Ectodermal cell (in vitro differentiated cells): Measurements from ENCODE around the gene TRPV2.

Experiments
- H3K27ac ChIP-seq: 2 replicates; pipeline ENCODE4 v1.7.0; 2013; ENCODE audit warnings: mild to moderate bottlenecking, low read depth, low read length; ENCODE audit not compliant: insufficient read depth, poor library complexity, severe bottlenecking
- H3K27me3 ChIP-seq: 2 replicates; pipeline ENCODE4 v1.7.0; 2013; ENCODE audit warnings: mild to moderate bottlenecking, low read length; ENCODE audit not compliant: insufficient read depth, control insufficient read depth, poor library complexity, severe bottlenecking
- H3K36me3 ChIP-seq: one replicate; pipeline ENCODE4 v1.7.0; 2013; ENCODE audit warnings: low read length; ENCODE audit not compliant: control insufficient read depth, insufficient read depth
- H3K4me1 ChIP-seq: one replicate; pipeline ENCODE4 v1.7.0; 2013; ENCODE audit warnings: low read length; ENCODE audit not compliant: control insufficient read depth, insufficient read depth
- H3K4me3 ChIP-seq: 2 replicates; pipeline ENCODE4 v1.7.0; 2013; ENCODE audit warnings: low read depth, low read length, control low read depth; ENCODE audit not compliant: insufficient read depth
- H3K9me3 ChIP-seq: 2 replicates; pipeline ENCODE4 v1.7.0; 2013; ENCODE audit warnings: mild to moderate bottlenecking, low read length, moderate library complexity; ENCODE audit not compliant: control insufficient read depth
- WGBS, 2 experiments: methylation state at CpG; one replicate each; pipeline ENCODE4 v1.1.7; 2013; ENCODE audit warnings: missing lambda C conversion rate in 2 of 2; 5-methylcytosine and 5-hydroxymethylcytosine counted together

The TRPV2 gene

GRCh38 chr17:16465861-16466338, 50.5 kb downstream of the TRPV2 start:
- Histone ChIP-seq H3K9me3 (no peaks in the 10 kb centered on the region), H3K36me3 (no peaks in the 10 kb centered on the region), H3K27me3 (no peaks in the 10 kb centered on the region), H3K27ac (no peak overlapping the region), H3K4me1 (peaks cover 5% of the 10 kb centered on the region), H3K4me3 (no peak overlapping the region)
- WGBS, 2 experiments = 87 to 89% methylated on average over 4 of the region's 4 CpGs

GRCh38 chr17:16466407-16466806, 51.0 kb downstream of the TRPV2 start:
- Histone ChIP-seq H3K27me3 (no peaks in the 10 kb centered on the region), H3K4me1 (peaks cover 5% of the 10 kb centered on the region), H3K36me3 (no peaks in the 10 kb centered on the region), H3K4me3 (no peak overlapping the region), H3K27ac (no peak overlapping the region), H3K9me3 (no peaks in the 10 kb centered on the region)
- WGBS, 2 experiments = 82 to 85% methylated on average over 9 of the region's 9 CpGs

- H3K27me3 ChIP-seq = no peaks in the 10 kb centered on the region
- H3K4me1 ChIP-seq = peaks cover 5% of the 10 kb centered on the region
- H3K36me3 ChIP-seq = no peaks in the 10 kb centered on the region
- H3K4me3 ChIP-seq = no peak overlapping the region
- H3K9me3 ChIP-seq = no peaks in the 10 kb centered on the region
- no peak overlapping the region for H3K27ac ChIP-seq
- 96% methylated on average over 6 of the region's 6 CpGs for WGBS, 2 experiments
Observed at GRCh38 chr17:16467044-16467443, 51.7 kb downstream of the TRPV2 start.

GRCh38 chr17:16467886-16468285, 52.5 kb downstream of the TRPV2 start:
- 91 to 95% methylated on average over 3 of the region's 3 CpGs for WGBS, 2 experiments
- H3K27ac ChIP-seq = no peak overlapping the region
- no peaks in the 10 kb centered on the region for H3K27me3 ChIP-seq
- no peaks in the 10 kb centered on the region for H3K9me3 ChIP-seq
- H3K4me1 ChIP-seq = peaks cover 7% of the 10 kb centered on the region
- H3K36me3 ChIP-seq = no peaks in the 10 kb centered on the region
- no peak overlapping the region for H3K4me3 ChIP-seq

- no peaks in the 10 kb centered on the region for H3K9me3 ChIP-seq
- H3K27me3 ChIP-seq = no peaks in the 10 kb centered on the region
- peaks cover 13% of the 10 kb centered on the region for H3K4me1 ChIP-seq
- no peaks in the 10 kb centered on the region for H3K36me3 ChIP-seq
- 94 to 97% methylated on average over 4 of the region's 4 CpGs for WGBS, 2 experiments
- no peak overlapping the region for H3K4me3 ChIP-seq
- no peak overlapping the region for H3K27ac ChIP-seq
Observed at GRCh38 chr17:16468428-16468992, 53.1 kb downstream of the TRPV2 start.

- Histone ChIP-seq H3K9me3 (no peaks in the 10 kb centered on the region), H3K36me3 (no peaks in the 10 kb centered on the region), H3K27ac (no peak overlapping the region), H3K4me1 (peaks cover 14% of the 10 kb centered on the region), H3K27me3 (no peaks in the 10 kb centered on the region), H3K4me3 (no peak overlapping the region)
- WGBS, 2 experiments = 86 to 89% methylated on average over 11 of the region's 11 CpGs
Observed at GRCh38 chr17:16470265-16470664, 54.9 kb downstream of the TRPV2 start.

- H3K4me1 ChIP-seq = peaks cover 14% of the 10 kb centered on the region
- 93 to 95% methylated on average over 5 of the region's 5 CpGs for WGBS, 2 experiments
- no peak overlapping the region for H3K4me3 ChIP-seq
Observed at GRCh38 chr17:16471295-16471694, 55.9 kb downstream of the TRPV2 start.

GRCh38 chr17:16472539-16472938, 57.2 kb downstream of the TRPV2 start:
- WGBS, 2 experiments = 85 to 92% methylated on average over 6 of the region's 6 CpGs
- H3K9me3 ChIP-seq = no peaks in the 10 kb centered on the region
- H3K4me1 ChIP-seq = peaks cover 14% of the 10 kb centered on the region
- H3K36me3 ChIP-seq = no peaks in the 10 kb centered on the region
- no peak overlapping the region for H3K27ac ChIP-seq
- H3K27me3 ChIP-seq = no peaks in the 10 kb centered on the region
- no peak overlapping the region for H3K4me3 ChIP-seq

More at GRCh38 chr17:16471295-16471694, 55.9 kb downstream of the TRPV2 start:
- Histone ChIP-seq H3K36me3 (no peaks in the 10 kb centered on the region), H3K9me3 (no peaks in the 10 kb centered on the region), H3K27ac (no peak overlapping the region), H3K27me3 (no peaks in the 10 kb centered on the region)

- 87% methylated on average over 20 of the region's 20 CpGs for WGBS, 2 experiments
- H3K4me1 ChIP-seq = peaks cover 14% of the 10 kb centered on the region
Observed at GRCh38 chr17:16473044-16474011, 58.0 kb downstream of the TRPV2 start.

GRCh38 chr17:16474012-16474725, 58.8 kb downstream of the TRPV2 start:
- no peak overlapping the region for H3K27ac ChIP-seq

More at GRCh38 chr17:16473044-16474011, 58.0 kb downstream of the TRPV2 start:
- H3K27me3 ChIP-seq = no peaks in the 10 kb centered on the region
- H3K27ac ChIP-seq = no peak overlapping the region
- no peaks in the 10 kb centered on the region for H3K36me3 ChIP-seq
- no peak overlapping the region for H3K4me3 ChIP-seq
- no peaks in the 10 kb centered on the region for H3K9me3 ChIP-seq

More at GRCh38 chr17:16474012-16474725, 58.8 kb downstream of the TRPV2 start:
- 90% methylated on average over 13 of the region's 13 CpGs for WGBS, 2 experiments
- H3K4me1 ChIP-seq = peaks cover 14% of the 10 kb centered on the region
- H3K36me3 ChIP-seq = no peaks in the 10 kb centered on the region
- no peak overlapping the region for H3K4me3 ChIP-seq
- H3K9me3 ChIP-seq = no peaks in the 10 kb centered on the region
- no peaks in the 10 kb centered on the region for H3K27me3 ChIP-seq
